DOHH2 (cell line): ENCODE results near the gene ANKRD13B.
A peak's percentile ranks its signal among the peaks of the same experiment; 100 is the strongest.

Experiments used
- H3F3A ChIP-seq: fragments of 200-600 bp; sonication (generic), shearing (Covaris generic); 2 replicates; pipeline ENCODE4 v1.6.0; 2016; ENCODE audit warnings: antibody characterized with exemption, mild to moderate bottlenecking; ENCODE audit not compliant: control insufficient read depth, insufficient read depth
- H3K27ac ChIP-seq: fragments of 200-600 bp; sonication (generic); 2 replicates; pipeline ENCODE4 v1.5.1; 2014; ENCODE audit warnings: low read depth, mild to moderate bottlenecking, low read length, moderate library complexity
- H3K27me3 ChIP-seq: fragments of 200-600 bp; sonication (generic); 2 replicates; pipeline ENCODE4 v1.6.1; 2014; ENCODE audit warnings: mild to moderate bottlenecking, low read length, mixed read lengths; ENCODE audit not compliant: control insufficient read depth
- H3K36me3 ChIP-seq: fragments of 200-600 bp; sonication (generic); 2 replicates; pipeline ENCODE4 v1.6.1; 2014; ENCODE audit warnings: mild to moderate bottlenecking, low read length, moderate library complexity, mixed read lengths; ENCODE audit not compliant: control insufficient read depth
- H3K4me1 ChIP-seq: fragments of 200-600 bp; sonication (generic); 2 replicates; pipeline ENCODE4 v1.6.1; 2014; ENCODE audit warnings: mild to moderate bottlenecking, low read length, mixed read lengths; ENCODE audit not compliant: control insufficient read depth
- H3K4me2 ChIP-seq: fragments of 200-600 bp; sonication (generic); 2 replicates; pipeline ENCODE4 v1.6.0; 2014; ENCODE audit warnings: mild to moderate bottlenecking, low read length, moderate library complexity
- H3K4me3 ChIP-seq: fragments of 200-600 bp; sonication (generic); 2 replicates; pipeline ENCODE4 v1.5.1; 2014; ENCODE audit warnings: mild to moderate bottlenecking, low read length, mixed read lengths
- H3K79me2 ChIP-seq: fragments of 200-600 bp; sonication (generic); 2 replicates; pipeline ENCODE4 v1.6.1; 2014; ENCODE audit warnings: mild to moderate bottlenecking, low read length, mixed read lengths; ENCODE audit not compliant: control insufficient read depth
- H3K9me2 ChIP-seq: fragments of 200-600 bp; sonication (generic); replicated peaks from 2 replicates; pipeline ENCODE4 v1.6.1; 2014; ENCODE audit warnings: mild to moderate bottlenecking, low read length, mixed read lengths; ENCODE audit not compliant: control insufficient read depth
- H3K9me3 ChIP-seq: fragments of 200-600 bp; sonication (generic); 2 replicates; pipeline ENCODE4 v1.6.1; 2014; ENCODE audit warnings: antibody characterized with exemption, low read length, mixed read lengths; ENCODE audit not compliant: control insufficient read depth, insufficient read depth
- H4K20me1 ChIP-seq: fragments of 200-600 bp; sonication (generic); 2 replicates; pipeline ENCODE4 v1.6.0; 2014; ENCODE audit warnings: low read depth, mild to moderate bottlenecking, antibody characterized with exemption, low read length, moderate library complexity; ENCODE audit not compliant: control insufficient read depth, insufficient read depth
- CTCF ChIP-seq: fragments of 200-600 bp; sonication (generic); IDR thresholded peaks from one replicate; pipeline ENCODE4 v1.5.1; 2014; ENCODE audit warnings: antibody characterized with exemption, mild to moderate bottlenecking, low read depth, low read length; ENCODE audit not compliant: poor library complexity, severe bottlenecking
- EZH2phosphoT487 ChIP-seq: fragments of 200-600 bp; sonication (generic); IDR thresholded peaks from 2 replicates; pipeline ENCODE4 v1.6.1; 2017; ENCODE audit warnings: borderline replicate concordance, mild to moderate bottlenecking, antibody characterized with exemption, low read length, moderate library complexity, mixed read lengths

The ANKRD13B gene

GRCh38 chr17:29563816-29564215 is 29.1 kb upstream of the ANKRD13B start:
- H3K27me3 ChIP-seq = no peaks in the 10 kb centered on the region
- H3K36me3 ChIP-seq = peaks cover 22% of the 10 kb centered on the region
- peaks cover 49% of the 10 kb centered on the region for H3K4me1 ChIP-seq
- H3F3A ChIP-seq = peaks cover 15% of the 10 kb centered on the region
- H3K4me3 ChIP-seq = no peak overlapping the region
- H4K20me1 ChIP-seq = 0 out of 2 replicates have a peak, but pooled peaks cover 3% of the 10 kb centered on the region
- H3K9me3 ChIP-seq = no peaks in the 10 kb centered on the region
- H3K9me2 ChIP-seq = no peaks in the 10 kb centered on the region
- no peak overlapping the region for H3K27ac ChIP-seq
- H3K79me2 ChIP-seq = peaks cover 30% of the 10 kb centered on the region
- peak overlapping the region; percentile 7 for H3K4me2 ChIP-seq
- TF ChIP-seq CTCF = no peak
- no peak for TF ChIP-seq EZH2phosphoT487

- H4K20me1 ChIP-seq = 0 out of 2 replicates have a peak, but pooled peaks cover 3% of the 10 kb centered on the region
- TF ChIP-seq EZH2phosphoT487 (no peak), CTCF (peak; percentile 54)
- peaks cover 11% of the 10 kb centered on the region for H3F3A ChIP-seq
- peaks cover 44% of the 10 kb centered on the region for H3K4me1 ChIP-seq
- no peaks in the 10 kb centered on the region for H3K9me2 ChIP-seq
- H3K9me3 ChIP-seq = no peaks in the 10 kb centered on the region
- H3K4me2 ChIP-seq = peak overlapping the region; percentile 88
- H3K27me3 ChIP-seq = no peaks in the 10 kb centered on the region
- peak overlapping the region; percentile 53 for H3K27ac ChIP-seq
- peak overlapping the region; percentile 91 for H3K4me3 ChIP-seq
- peaks cover 34% of the 10 kb centered on the region for H3K79me2 ChIP-seq
- H3K36me3 ChIP-seq = peaks cover 25% of the 10 kb centered on the region
These were observed 27.1 kb upstream of the ANKRD13B start for GRCh38 chr17:29565643-29566472.

GRCh38 chr17:29566473-29567303 is 26.2 kb upstream of the ANKRD13B start, which contains the start of gene ABHD15:
ABHD15 (minus strand) TSS chr17:29567037; CDS start chr17:29566966, 71 bp downstream.
- Histone ChIP-seq H4K20me1 (no peaks in the 10 kb centered on the region), H3K4me1 (peaks cover 35% of the 10 kb centered on the region), H3K9me3 (no peaks in the 10 kb centered on the region), H3F3A (peaks cover 10% of the 10 kb centered on the region), H3K4me3 (peak within 1 kb of the TSS; percentile 91), H3K79me2 (peaks cover 34% of the 10 kb centered on the region), H3K27me3 (no peaks in the 10 kb centered on the region), H3K4me2 (peak within 1 kb of the TSS; percentile 88), H3K36me3 (peaks cover 24% of the 10 kb centered on the region), H3K9me2 (no peaks in the 10 kb centered on the region), H3K27ac (peak within 1 kb of the TSS; percentile 89)
- TF ChIP-seq CTCF = no peak
- TF ChIP-seq EZH2phosphoT487 = no peak
